Measurements from ENCODE around the gene UBE2J2.

- no peak for TF ChIP-seq CTCF (IDR thresholded peaks at IDR 0.05)
- no peak for TF ChIP-seq POLR2A (IDR thresholded peaks at IDR 0.05)
Observed at GRCh38 chr1:1215080-1215676, 58.5 kb downstream of the UBE2J2 start.
